Endodermal cell (in vitro differentiated cells): ENCODE measurements around the gene SRGAP3. TPM values are rescaled to one million over a fixed set of nuclear protein-coding genes. Genes with fewer than 3 reads are reported as not detected.

ENCODE experiments used
- DNase-seq: peaks from one replicate; pipeline ENCODE4 v3.0.0-alpha.2; 2017
- H3K27ac ChIP-seq: 2 replicates; pipeline ENCODE4 v1.5.1; 2013; ENCODE audit warnings: mild to moderate bottlenecking, low read depth, low read length, moderate library complexity
- H3K27me3 ChIP-seq: 2 replicates; pipeline ENCODE4 v1.6.1; 2013; ENCODE audit warnings: mild to moderate bottlenecking, low read length, moderate library complexity; ENCODE audit not compliant: insufficient read depth, control insufficient read depth, poor library complexity, severe bottlenecking
- H3K36me3 ChIP-seq: 2 replicates; pipeline ENCODE4 v1.7.0; 2013; ENCODE audit warnings: mild to moderate bottlenecking, low read length, moderate library complexity; ENCODE audit not compliant: control insufficient read depth, insufficient read depth
- H3K4me1 ChIP-seq: one replicate; pipeline ENCODE4 v1.7.0; 2013; ENCODE audit warnings: low read length; ENCODE audit not compliant: control insufficient read depth, insufficient read depth
- H3K4me3 ChIP-seq: 2 replicates; pipeline ENCODE4 v1.5.1; 2013; ENCODE audit warnings: mild to moderate bottlenecking, low read length, moderate library complexity
- H3K9ac ChIP-seq: 2 replicates; pipeline ENCODE4 v1.6.1; 2013; ENCODE audit warnings: mild to moderate bottlenecking, low read length, moderate library complexity; ENCODE audit not compliant: poor library complexity, severe bottlenecking; ENCODE audit errors: extremely low read depth
- H3K9me3 ChIP-seq: 2 replicates; pipeline ENCODE4 v1.6.1; 2013; ENCODE audit warnings: mild to moderate bottlenecking, low read length, moderate library complexity; ENCODE audit not compliant: control insufficient read depth
- H3K27ac Mint-ChIP-seq: 2 replicates; pipeline ENCODE4 v1.8.0; 2020; ENCODE audit warnings: mixed read lengths
- H3K27me3 Mint-ChIP-seq: 2 replicates; pipeline ENCODE4 v1.8.0; 2021; ENCODE audit warnings: mild to moderate bottlenecking, mixed read lengths; ENCODE audit not compliant: insufficient read depth
- H3K36me3 Mint-ChIP-seq: 2 replicates; pipeline ENCODE4 v1.8.0; 2020; ENCODE audit warnings: low read depth, mixed read lengths
- H3K4me1 Mint-ChIP-seq: 2 replicates; pipeline ENCODE4 v1.8.0; 2020; ENCODE audit warnings: mixed read lengths
- H3K4me3 Mint-ChIP-seq: 2 replicates; pipeline ENCODE4 v1.8.0; 2020; ENCODE audit warnings: mild to moderate bottlenecking, moderate library complexity, mixed read lengths
- H3K9me3 Mint-ChIP-seq: 2 replicates; pipeline ENCODE4 v1.8.0; 2020; ENCODE audit warnings: mild to moderate bottlenecking, mixed read lengths
- WGBS, 2 experiments: methylation state at CpG; one replicate each; pipeline versions ENCODE4 v1.1.5 to v1.1.7; 2013; ENCODE audit warnings: missing lambda C conversion rate in 2 of 2, mixed read lengths in 1 of 2; ENCODE audit not compliant: insufficient coverage in 1 of 2, insufficient read length in 1 of 2; 5-methylcytosine and 5-hydroxymethylcytosine counted together
- total RNA-seq, 2 donors: library from RNA; stranded (reverse); fragmentation: NEBNext Ultra II Directional in 1 of 2; extraction: Animal tissue kit (Norgen Biotek cat#: 25700) in 1 of 2; gene quantifications; 2 replicates in 1 of 2; 3 replicates in 1 of 2; pipeline ENCODE4 v1.2.1, GENCODE V29; 2021
- TF ChIP-seq, protein P1 (sequence below): fragments of 200-600 bp; sonication (generic); conservative IDR thresholded peaks from 2 replicates; pipeline ENCODE4 v1.5.0; 2021; ENCODE audit warnings: antibody characterized with exemption, mild to moderate bottlenecking

The SRGAP3 gene
- total RNA-seq, 2 donors from 2014 or later, result 5.0 to 8.1 TPM

DNA sequence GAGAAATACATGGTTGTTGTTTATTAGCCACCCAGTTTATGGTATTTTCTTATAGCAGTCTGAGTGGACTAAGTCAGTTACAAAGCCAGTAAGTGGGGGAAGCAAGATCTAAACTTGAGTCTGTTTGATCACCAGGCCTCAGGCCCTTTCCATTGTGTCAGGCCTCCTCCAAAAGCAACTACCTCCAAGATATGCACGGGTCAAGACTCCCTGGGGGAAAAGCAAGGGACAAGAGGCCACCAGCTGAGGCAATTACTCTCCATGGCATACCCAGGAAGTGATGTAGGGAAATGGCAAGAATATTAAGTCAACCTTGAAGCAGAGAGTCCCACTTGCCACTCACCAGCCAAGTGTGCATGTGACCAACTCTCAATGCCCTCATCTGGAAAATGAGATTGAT, 28.6 kb upstream of the SRGAP3 start:
- 36% methylated on average over 1 of the region's 1 CpG; no CpG with 5 or more reads in 1 of the 2 experiments for WGBS, 2 experiments
- no peak for DNase-seq
- no peaks in the 10 kb centered on the region for H3K9me3 Mint-ChIP-seq

DNA sequence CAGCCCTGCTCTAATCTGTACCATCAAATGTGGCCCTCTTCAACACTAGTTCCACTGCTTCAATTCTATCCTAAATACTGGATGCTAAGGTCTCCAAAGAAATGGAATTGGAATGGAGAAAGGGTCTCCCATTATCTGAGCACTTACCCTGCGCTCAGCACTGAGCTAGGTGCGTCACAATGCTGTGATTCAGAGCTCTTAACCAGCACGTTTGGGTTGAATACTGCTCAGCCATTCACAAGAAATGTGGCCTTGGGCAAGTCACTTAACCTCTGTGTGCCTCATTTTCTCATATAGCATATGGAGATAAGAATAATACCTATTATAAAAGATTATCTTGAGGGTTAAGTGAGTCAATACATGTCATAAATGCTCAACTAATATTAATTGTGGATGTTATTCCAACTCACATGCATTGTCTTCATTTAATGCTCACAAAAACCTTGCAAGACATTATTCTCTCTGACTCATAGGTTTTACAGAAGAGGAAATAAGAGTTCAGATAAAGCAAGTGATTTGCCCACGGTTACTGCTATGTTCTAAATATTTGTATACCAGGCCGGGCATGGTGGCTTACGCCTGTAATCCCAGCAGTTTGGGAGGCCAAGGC, 27.4 kb upstream of the SRGAP3 start:
- Mint-ChIP-seq H3K27me3 (peaks cover 7% of the 10 kb centered on the region), H3K4me3 (no peak overlapping the region), H3K9me3 (no peaks in the 10 kb centered on the region), H3K4me1 (peaks cover 7% of the 10 kb centered on the region), H3K27ac (no peak overlapping the region), H3K36me3 (no peaks in the 10 kb centered on the region)
- DNase-seq, result no peak
- Histone ChIP-seq H3K9me3 (peaks cover 5% of the 10 kb centered on the region), H3K4me3 (no peak overlapping the region), H3K27ac (no peak overlapping the region), H3K4me1 (no peaks in the 10 kb centered on the region), H3K9ac (no peak overlapping the region), H3K36me3 (no peaks in the 10 kb centered on the region), H3K27me3 (no peaks in the 10 kb centered on the region)
- TF ChIP-seq, protein P1, sequence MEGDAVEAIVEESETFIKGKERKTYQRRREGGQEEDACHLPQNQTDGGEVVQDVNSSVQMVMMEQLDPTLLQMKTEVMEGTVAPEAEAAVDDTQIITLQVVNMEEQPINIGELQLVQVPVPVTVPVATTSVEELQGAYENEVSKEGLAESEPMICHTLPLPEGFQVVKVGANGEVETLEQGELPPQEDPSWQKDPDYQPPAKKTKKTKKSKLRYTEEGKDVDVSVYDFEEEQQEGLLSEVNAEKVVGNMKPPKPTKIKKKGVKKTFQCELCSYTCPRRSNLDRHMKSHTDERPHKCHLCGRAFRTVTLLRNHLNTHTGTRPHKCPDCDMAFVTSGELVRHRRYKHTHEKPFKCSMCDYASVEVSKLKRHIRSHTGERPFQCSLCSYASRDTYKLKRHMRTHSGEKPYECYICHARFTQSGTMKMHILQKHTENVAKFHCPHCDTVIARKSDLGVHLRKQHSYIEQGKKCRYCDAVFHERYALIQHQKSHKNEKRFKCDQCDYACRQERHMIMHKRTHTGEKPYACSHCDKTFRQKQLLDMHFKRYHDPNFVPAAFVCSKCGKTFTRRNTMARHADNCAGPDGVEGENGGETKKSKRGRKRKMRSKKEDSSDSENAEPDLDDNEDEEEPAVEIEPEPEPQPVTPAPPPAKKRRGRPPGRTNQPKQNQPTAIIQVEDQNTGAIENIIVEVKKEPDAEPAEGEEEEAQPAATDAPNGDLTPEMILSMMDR, result no peak
- WGBS, 2 experiments, result 81 to 87% methylated on average over 6 of the region's 6 CpGs

More for the DNA sequence above, 28.6 kb upstream of the SRGAP3 start:
- H3K27me3 Mint-ChIP-seq, result peaks cover 7% of the 10 kb centered on the region
- Histone ChIP-seq H3K27me3 (no peaks in the 10 kb centered on the region), H3K9me3 (peaks cover 5% of the 10 kb centered on the region), H3K4me1 (no peaks in the 10 kb centered on the region), H3K36me3 (no peaks in the 10 kb centered on the region), H3K27ac (no peak overlapping the region), H3K9ac (no peak overlapping the region), H3K4me3 (no peak overlapping the region)
- peaks cover 7% of the 10 kb centered on the region for H3K4me1 Mint-ChIP-seq
- no peak overlapping the region for H3K4me3 Mint-ChIP-seq
- no peaks in the 10 kb centered on the region for H3K36me3 Mint-ChIP-seq
- no peak overlapping the region for H3K27ac Mint-ChIP-seq
- TF ChIP-seq, protein P1, result no peak

DNA sequence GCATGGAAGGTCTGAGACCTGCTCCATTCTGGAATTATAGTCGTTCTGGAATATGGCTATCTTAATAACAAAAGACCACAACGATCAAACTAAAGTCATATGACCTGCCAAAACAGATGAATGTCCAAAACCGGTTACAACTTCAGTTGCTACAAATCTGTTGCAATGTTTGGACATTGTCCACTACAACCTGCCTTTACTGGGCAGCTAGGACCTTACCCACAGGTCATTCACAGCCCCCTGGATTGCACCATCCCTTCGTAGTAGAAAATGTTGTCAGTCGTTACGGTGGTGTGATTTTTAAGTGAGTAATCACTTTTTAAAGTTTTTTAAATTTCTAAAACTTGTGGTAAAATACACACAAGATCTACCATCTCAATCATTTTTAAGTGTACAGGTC, 22.5 kb upstream of the SRGAP3 start:
- Histone ChIP-seq H3K36me3 (no peaks in the 10 kb centered on the region), H3K27me3 (no peaks in the 10 kb centered on the region), H3K4me3 (no peak overlapping the region), H3K27ac (no peak overlapping the region), H3K9me3 (peaks cover 5% of the 10 kb centered on the region), H3K4me1 (no peaks in the 10 kb centered on the region), H3K9ac (no peak overlapping the region)
- Mint-ChIP-seq H3K27me3 (peaks cover 7% of the 10 kb centered on the region), H3K36me3 (no peaks in the 10 kb centered on the region), H3K9me3 (no peaks in the 10 kb centered on the region), H3K4me1 (no peaks in the 10 kb centered on the region), H3K4me3 (no peak overlapping the region), H3K27ac (no peak overlapping the region)
- TF ChIP-seq, protein P1, result no peak
- 73 to 80% methylated on average over 1 to 6 of the region's 6 CpGs for WGBS, 2 experiments
- no peak for DNase-seq
